ENCODE data around the gene HSFX4.
"Not testable (repeated sequence)": the region's sequence is repeated elsewhere in the genome, so short reads cannot be mapped to it uniquely, and the experiment has no call there.

The HSFX4 gene

DNA sequence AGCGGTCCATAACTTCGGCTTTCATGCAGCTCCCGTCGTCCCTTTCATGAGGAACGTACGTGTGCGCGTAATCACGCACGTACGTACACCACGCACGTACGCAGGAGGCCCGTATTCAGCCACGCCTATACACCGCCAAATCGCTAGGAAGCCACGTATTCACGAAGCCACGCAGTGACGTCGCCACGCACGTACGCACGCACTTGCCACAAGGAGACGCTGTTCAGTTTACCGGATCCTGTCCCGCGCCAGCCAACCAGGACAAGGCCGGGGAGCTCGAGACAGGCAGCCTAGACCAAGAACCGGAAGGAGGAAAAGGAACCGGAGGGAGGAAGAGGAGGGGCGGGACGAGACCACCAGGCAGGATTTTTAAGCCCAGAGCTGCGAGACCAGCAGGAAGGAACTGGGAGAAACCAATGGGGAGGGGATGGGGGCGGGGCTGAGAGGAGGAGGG is 9.1 kb downstream of the HSFX4 start, which contains the start of gene EOLA2:
Gene EOLA2 (minus strand): TSS at position 65 of the 454 bp plus-strand sequence. CDS start 4,617 bp downstream, outside the sequence.
- DNase-seq, result peak; percentile 92

DNA sequence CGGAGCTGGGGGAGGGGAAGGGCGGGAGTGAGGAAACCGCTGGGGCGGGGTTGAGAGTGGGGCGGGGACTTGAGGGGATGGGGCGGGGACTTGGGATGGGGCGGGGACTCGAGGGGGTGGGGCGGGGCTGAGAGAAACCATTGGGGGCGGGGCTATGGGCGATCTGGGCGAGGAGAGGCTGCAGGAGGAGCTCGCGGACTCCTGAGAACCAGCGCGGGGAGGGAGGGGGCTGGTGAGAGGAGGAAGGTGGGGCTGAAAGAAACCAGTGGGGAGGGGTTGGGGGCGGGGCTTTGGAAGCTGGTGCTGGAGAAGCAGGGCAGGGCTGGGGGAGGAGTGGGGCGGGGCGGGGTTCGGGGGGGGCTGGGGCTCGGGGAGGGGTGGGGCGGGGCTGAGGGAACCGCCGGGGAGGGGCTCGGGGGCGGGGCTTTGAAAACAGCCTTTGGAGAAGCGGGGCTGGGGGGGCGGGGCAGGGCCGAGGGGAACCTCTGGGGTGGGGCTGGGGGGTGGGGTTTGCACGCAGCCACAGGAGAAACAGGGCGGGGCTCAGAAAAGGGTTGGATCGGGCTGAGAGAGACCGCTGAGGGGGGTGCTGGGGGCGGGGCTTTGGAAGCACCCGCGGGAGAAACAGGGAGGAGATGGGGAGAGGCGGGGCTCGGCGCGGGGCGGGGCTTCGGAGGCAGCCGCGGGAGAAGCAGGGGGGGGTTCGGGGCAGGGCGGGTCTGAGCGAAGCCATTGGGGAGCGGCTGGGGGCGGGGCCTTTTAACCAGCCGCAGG is 9.7 kb downstream of the HSFX4 start:
- DNase-seq, result peak; percentile 89

DNA sequence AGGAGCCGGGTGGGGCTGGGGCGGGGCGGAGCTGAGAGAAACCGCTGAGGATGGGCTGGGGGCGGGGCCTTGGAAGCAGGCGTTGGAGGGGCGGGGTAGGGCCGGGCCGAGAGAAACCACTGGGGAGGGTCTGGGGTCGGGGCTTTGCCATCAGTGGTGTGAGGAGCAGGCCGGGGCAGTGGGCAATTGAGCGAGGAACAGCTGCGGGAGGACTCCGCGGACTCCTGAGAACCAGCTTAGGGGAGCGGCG is 10.2 kb downstream of the HSFX4 start:
- DNase-seq, result no peak

DNA sequence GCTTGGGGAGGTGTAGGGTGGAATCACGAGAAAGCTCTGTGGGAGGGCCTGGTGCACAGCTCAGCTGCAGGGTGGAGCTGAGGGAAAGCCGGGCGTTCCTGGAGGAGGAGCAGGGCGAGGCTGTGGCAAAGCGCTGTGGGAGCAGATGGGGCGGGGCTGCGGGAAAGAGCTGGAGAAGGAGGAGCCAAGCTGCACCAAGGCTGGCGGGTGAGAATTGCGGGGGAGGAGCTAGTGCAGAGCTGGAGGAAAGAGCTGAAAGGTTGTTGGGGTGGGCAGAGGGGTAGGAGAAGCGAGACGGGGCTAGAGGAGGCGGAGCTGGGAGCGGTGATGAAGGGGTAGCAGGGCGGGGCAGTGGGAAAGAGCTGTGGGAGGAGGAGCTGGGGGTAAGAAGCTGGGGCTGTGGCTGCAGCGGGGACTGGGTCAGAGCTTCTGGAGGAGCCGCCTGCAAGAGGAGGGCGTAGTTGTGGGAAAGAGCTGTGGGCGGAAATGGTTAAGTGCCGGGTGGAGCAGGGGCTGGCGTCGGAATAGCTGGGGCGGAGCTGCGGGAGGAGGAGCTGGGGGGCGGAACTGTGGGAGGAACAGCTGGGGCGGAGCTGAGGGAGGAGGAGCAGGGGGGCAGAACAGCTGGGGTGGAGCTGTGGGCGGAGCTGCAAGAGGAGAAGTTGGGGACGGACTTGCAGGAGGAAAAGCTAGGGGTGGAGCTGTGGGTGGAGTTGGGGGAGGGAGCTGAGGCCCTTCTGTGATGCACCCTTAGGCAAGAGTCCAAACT is 10.7 kb downstream of the HSFX4 start:
- DNase-seq, result peak; percentile 90

DNA sequence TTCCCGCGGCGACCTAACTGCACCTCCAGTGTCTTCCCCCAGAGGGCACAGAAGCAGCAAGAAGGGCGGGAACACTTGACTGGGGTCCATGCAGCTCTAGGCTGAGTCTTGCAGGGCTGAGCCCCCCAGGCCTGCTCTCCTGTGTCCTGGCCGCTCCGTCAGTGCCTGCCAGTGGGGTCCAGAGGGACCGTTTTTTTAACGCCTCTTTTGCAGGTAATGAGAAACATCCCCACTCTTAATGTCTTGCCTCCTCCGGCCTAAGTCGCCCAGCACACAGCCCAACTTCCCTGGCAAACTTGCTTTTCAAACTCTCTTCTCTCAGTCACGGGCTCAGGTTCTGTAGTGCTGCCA is 11.3 kb downstream of the HSFX4 start:
- DNase-seq, result not testable (repeated sequence)

DNA sequence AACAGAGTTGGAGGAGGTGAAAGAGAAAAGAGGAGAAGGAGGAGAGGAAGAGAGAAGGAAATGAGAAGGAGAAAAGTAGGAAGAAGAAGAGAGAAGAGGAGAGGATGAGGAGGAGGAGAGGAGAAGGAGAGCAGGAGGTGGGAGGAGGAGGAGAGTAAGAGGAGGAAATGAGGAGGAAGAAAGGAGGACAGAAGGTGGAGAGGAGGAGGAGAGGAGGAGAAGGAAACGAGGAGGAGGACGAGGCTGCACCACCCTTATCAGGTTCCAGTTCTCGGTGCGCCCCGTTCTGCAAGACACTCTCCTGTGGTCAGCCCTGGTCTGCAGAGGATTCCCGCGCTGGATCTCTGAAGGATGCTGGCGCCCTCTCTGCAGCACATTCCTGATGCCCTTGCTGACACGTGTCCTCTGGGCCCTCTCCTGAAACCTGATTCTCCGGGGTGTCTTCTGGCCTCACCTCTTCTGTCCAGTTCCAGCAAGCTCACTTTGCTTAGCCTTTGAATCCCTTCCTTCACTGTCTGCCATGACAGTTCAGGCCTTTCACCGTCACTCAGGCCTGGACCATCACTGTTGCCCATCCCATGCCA is 15.8 kb downstream of the HSFX4 start:
- not testable (repeated sequence) for DNase-seq

DNA sequence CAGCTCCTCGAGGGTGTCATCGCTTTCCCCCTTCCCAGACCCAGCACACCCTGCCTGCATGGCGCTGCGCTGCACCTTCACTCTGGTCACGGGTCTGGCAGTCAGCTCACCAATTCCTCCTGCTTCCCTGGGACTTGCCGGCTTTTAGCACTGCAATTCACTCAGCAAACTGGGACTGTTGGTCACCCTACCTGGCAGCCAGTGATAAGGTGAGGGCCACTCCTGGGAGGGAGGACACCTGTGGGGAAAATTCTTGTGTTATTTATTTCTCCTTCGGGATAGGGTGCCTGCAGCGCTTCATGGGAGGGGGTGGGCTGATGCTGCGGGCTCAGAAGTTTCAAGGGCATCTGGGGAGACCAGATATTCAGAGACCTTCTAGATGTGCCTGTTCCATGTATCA is 16.4 kb downstream of the HSFX4 start:
- not testable (repeated sequence) for DNase-seq

DNA sequence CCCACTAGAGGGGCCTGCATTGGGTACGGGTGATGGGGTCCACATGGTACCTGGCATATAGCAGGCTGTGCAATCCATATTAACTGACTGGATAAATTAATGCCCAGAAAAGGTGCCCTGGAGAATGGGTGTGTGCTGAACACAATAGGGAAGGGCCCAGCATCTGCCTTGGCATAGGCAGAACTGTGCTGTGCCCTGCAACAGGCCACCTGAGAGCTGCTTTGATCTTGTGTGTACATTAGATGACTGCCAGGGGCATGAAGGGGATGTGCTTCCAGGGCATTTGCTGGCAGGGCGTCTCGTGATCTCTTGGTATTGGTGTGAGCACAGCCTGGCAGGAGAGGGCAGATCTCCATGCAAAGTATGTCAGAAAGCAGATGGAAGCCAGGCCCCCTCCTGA is 17.6 kb downstream of the HSFX4 start:
- DNase-seq, result not testable (repeated sequence)

DNA sequence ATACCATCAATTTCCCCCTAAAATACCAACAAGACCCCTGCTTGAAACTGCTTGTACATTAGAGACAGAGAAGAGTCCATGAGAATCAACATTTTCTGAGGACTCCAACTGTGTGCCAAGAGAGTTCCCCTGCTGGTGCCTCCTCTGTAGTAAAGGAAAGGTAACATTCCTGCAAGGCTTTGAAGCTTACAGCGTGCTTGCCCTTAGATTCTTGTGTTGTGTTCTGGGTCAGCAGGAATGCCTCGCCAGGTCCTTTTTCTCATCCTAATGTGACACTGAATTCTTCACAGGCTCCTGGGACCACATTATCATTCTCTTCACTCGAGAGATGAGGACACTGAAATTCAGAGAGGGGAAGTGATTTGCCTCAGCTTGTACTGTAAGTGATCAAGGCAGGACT is 18.6 kb downstream of the HSFX4 start:
- DNase-seq, result no peak

DNA sequence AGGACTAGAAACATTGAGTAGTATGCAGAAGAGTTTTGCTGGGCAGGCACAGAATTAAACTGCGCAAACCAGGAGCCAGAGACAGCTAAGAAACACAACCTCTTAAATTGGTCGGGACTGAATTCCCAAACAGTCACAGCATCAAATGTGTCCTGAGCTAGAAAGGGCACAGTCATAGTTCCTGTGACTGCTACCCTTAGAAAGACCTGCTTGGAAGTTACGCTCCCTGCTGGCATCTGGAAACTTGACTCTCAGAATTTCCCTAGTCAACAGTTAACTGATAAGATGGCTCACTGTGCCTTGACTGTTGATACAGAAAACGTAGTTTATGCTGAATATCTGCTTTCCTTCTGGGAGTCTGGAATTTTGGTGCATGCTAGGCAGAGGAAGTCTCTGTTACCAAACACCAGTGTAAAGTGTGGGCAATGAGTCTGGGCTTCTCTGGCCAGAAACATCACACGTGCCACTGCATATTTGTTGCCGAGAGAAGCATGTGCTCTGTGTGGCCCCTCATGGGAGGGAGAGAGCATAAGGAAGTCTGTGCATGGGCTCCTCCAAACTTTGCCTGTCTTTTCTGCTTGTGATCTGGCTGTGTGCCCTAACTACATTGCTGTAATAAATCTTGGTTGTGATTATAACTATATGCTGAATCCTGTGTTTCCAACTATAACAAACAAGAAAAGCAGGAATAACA is 20.5 kb downstream of the HSFX4 start:
- no peak for DNase-seq

DNA sequence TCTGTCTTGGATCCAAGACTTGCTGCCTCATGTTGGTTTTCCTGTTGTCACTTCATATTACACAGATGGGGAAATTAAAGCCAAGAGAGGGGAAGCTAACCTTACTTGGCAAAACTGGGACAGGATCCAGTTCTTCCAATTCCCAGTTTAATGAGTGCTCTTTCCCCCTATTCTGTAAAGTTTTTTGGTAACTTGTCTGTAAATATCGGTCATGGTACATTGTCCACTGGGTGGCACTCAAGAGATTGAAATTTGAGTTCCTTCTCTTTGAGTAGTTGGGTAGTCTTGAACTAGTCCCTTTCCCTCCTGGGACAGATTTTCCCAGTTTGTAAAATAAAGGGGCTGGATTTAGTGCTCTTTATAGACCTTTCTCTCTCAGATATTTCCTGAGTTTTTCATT is 21.3 kb downstream of the HSFX4 start:
- DNase-seq, result peak; percentile 10

DNA sequence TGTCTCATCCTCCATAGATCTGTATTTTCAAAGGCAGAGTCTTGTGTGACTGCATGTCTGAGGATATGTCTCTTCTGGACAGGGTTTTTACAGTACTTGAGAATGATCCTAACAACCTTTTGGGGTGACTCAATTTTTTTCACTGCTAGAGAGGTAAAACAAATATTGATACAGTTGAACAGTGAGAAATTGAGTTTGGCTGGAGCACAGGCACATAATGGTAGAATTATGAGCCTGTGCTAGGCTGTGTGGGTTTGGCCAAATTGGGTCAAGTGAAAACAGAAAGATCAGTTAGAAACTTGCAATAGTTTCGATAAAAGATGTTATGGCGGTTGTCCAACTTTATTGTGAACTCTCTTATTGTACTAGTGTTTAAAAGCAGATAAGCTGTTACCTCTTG is 32.2 kb downstream of the HSFX4 start:
- DNase-seq, result no peak

DNA sequence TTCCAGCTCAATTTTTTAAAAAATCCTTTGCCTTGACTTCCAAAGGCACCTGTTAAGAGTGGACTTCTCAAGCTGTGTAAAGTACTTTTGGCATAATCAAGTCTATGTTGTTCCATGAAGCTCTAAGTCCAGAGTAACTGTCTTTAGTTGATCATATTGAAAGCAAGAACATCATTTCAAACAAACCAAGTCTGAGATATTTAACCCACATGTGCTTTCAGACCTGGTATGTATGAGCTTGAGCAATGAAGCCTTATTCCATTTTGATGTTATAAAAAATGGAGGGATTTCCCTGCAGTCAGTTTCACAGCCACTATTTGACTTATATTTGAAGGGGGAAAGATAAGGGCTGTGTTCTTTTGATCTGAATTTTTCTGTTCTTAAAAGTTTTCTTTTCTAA is 32.6 kb downstream of the HSFX4 start:
- DNase-seq, result no peak

DNA sequence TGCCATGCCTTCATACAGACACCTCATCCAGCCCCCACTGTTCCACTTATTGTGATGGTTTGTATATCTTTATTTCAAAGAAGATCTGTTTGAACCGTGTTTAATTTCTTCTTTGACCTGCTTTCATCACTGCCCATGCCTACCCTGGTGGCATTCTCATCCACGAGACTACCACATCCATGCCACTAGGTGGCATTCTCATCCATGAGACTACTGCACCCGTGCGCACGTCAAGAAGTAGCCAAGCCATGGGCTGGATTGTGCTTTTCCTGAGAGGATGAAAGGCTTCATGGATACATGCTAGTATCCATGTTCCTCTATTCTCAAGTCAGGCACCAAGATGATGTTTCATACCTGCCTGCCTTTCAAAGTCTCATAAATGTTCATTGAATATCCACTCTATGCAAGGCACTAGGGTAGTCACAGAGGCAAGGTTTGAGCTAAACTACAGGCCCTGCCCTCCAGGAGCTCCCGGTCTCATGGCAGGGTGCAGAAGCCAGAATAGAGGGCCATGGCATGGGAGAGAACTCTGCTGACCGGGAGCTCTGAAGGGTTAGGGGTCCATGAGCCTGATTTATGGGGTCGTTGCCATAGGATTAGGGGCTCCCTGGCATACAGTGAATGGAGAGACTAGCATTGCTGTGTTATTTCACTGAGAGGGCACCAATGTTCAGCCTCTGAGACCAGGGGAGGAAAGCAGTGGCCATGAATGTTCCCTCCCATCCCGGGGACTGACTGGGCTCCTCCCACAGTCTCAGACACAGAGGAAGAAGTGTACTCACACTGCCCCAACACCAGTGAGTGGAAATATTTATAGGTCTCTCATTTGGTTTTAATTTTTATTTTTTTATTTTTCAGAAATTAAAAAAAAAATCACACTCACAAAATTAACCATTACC is 33.7 kb downstream of the HSFX4 start:
- peak; percentile 24 for DNase-seq

DNA sequence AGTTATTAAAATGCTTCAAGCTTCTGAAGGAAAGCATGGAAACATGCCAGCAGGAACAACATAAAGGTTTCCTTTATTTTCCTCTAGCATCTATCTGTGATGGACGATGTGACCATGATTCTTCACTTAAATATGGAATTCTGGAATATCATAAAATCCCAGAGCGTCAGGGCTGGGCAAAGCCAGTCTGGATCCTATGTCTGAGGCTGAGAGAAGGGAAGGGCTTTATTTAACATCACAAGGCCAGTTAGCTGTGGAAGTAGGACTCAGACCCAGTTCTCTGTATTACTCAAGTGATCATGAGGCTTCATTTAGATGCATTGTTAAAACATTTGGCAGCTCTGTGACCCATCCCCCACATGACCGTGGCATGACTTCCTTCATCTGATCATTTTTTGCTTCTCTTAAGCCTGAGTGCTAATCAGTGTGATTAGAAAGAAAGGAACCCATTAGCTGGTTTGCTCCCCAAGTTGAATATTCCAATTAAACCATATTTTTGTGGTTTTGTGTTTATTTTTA is 49.8 kb downstream of the HSFX4 start:
- DNase-seq, result no peak

Data from stimulated activated CD4-positive, alpha-beta T cell treated with anti-CD3 and anti-CD28 coated beads, Interleukin-4, amount 100 ng/mL, for 24 hours (primary cell).